GM19468 (cell line): Measurements from ENCODE around the gene MALT1.
"Not testable (repeated sequence)": the region's sequence is repeated elsewhere in the genome, so short reads cannot be mapped to it uniquely, and the experiment has no call there.

ENCODE experiments used
- ATAC-seq: cut with Tn5 transposase; IDR thresholded peaks from one replicate; pipeline ENCODE4 v1.9.1; 2021; ENCODE audit warnings: mild to moderate bottlenecking, moderate library complexity, moderate number of reproducible peaks; ENCODE audit not compliant: unreplicated experiment; ENCODE audit errors: extremely low read depth

Gene MALT1

GRCh38 chr18:58762781-58763171, 91.5 kb downstream of the MALT1 start:
- no peak for ATAC-seq

GRCh38 chr18:58766164-58766563, 94.9 kb downstream of the MALT1 start:
- ATAC-seq = no peak

GRCh38 chr18:58766946-58767345, 95.7 kb downstream of the MALT1 start:
- no peak for ATAC-seq

GRCh38 chr18:58768293-58768974, 97.2 kb downstream of the MALT1 start:
- peak; percentile 46 for ATAC-seq

- no peak for ATAC-seq
Measured at GRCh38 chr18:58769321-58769720, 98.1 kb downstream of the MALT1 start.

- no peak for ATAC-seq
Measured at GRCh38 chr18:58770601-58771000, 99.3 kb downstream of the MALT1 start.

GRCh38 chr18:58772161-58772560, 100.9 kb downstream of the MALT1 start:
- no peak for ATAC-seq

GRCh38 chr18:58776084-58776483, 104.8 kb downstream of the MALT1 start:
- ATAC-seq = no peak

- not testable (repeated sequence) for ATAC-seq
Measured at GRCh38 chr18:58776541-58776940, 105.3 kb downstream of the MALT1 start.

GRCh38 chr18:58777471-58777870, 106.2 kb downstream of the MALT1 start:
- ATAC-seq = no peak

GRCh38 chr18:58779529-58779928, 108.3 kb downstream of the MALT1 start:
- no peak for ATAC-seq

GRCh38 chr18:58780045-58780444, 108.8 kb downstream of the MALT1 start:
- no peak for ATAC-seq

GRCh38 chr18:58781627-58782194, 110.4 kb downstream of the MALT1 start:
- peak; percentile 46 for ATAC-seq

- ATAC-seq = no peak
Measured at GRCh38 chr18:58784601-58785137, 113.4 kb downstream of the MALT1 start.

GRCh38 chr18:58785171-58785805, 114.0 kb downstream of the MALT1 start:
- ATAC-seq = no peak

- ATAC-seq = no peak
Measured at GRCh38 chr18:58785870-58786269, 114.6 kb downstream of the MALT1 start.

GRCh38 chr18:58787536-58788149, 116.4 kb downstream of the MALT1 start:
- no peak for ATAC-seq

- ATAC-seq = no peak
Measured at GRCh38 chr18:58788470-58788869, 117.2 kb downstream of the MALT1 start.

GRCh38 chr18:58788971-58789875, 118.0 kb downstream of the MALT1 start:
- ATAC-seq = no peak

GRCh38 chr18:58789876-58790240, 118.6 kb downstream of the MALT1 start:
- no peak for ATAC-seq
